GM12878 (cell line): ENCODE data around the gene PPP2R5C. TPM values are rescaled to one million over a fixed set of nuclear protein-coding genes. Genes with fewer than 3 reads are reported as not detected.

Experiments used
- ATAC-seq: fragments of 200-7000 bp; cut with Tn5 transposase; 3 replicates; pipeline ENCODE4 v1.9.1; 2020; ENCODE audit warnings: mild to moderate bottlenecking, moderate library complexity
- BruUV-seq: library from RNA; stranded (reverse); fragments of 400-500 nt; replicated peaks from 2 replicates; lab custom pipeline; 2021; lab: Mats Ljungman, UMichigan
- CTCF ChIA-PET: fragments of 300-600 bp; sonication (Branson Sonifier 250); formaldehyde crosslinking; extraction: SDS; loops from one replicate; lab custom pipeline; 2021; ENCODE audit warnings: inconsistent platforms; lab: Yijun Ruan, JAX
- POLR2A ChIA-PET: fragments of 350-600 bp; formaldehyde crosslinking; extraction: SDS; loops from one replicate; lab custom pipeline; 2021; ENCODE audit warnings: inconsistent platforms; lab: Charles Lee
- RAD21 ChIA-PET: fragments of 300-600 bp; sonication (Branson Sonifier 250); formaldehyde crosslinking; loops from one replicate; lab custom pipeline; 2023; ENCODE audit warnings: antibody characterized with exemption; ENCODE audit not compliant: unreplicated experiment; lab: Charles Lee
- SMC1A ChIA-PET: fragments of 300-600 bp; sonication (Branson Sonifier 250); formaldehyde crosslinking; loops from one replicate; lab custom pipeline; 2023; ENCODE audit not compliant: unreplicated experiment, uncharacterized antibody; lab: Charles Lee
- DNase-seq: peaks from one replicate; pipeline ENCODE4 v3.0.0-alpha.2; 2011; ENCODE audit warnings: low read depth, low spot score
- FAIRE-seq: peaks from 3 replicates; lab custom pipeline; 2011; peaks lifted over from hg19 to GRCh38; lab: Jason Lieb, UNC
- H2AFZ ChIP-seq: 2 replicates; pipeline ENCODE4 v1.6.0; 2011; ENCODE audit warnings: low read depth, low read length, control low read depth; ENCODE audit not compliant: control insufficient read depth
- H3K27ac ChIP-seq: 2 replicates; pipeline ENCODE4 v1.5.1; 2011; ENCODE audit warnings: control low read depth; ENCODE audit not compliant: control insufficient read depth, insufficient read depth
- H3K27me3 ChIP-seq, 2 experiments: replicated peaks in 1 of 2; 2 replicates each; pipeline versions ENCODE4 v1.6.0 to v1.6.1; 2011; ENCODE audit warnings: low read length in 1 of 2; ENCODE audit not compliant: control insufficient read depth in 2 of 2, insufficient read depth in 2 of 2
- H3K36me3 ChIP-seq, 2 experiments: 2 replicates each; pipeline ENCODE4 v1.5.1; 2011; ENCODE audit warnings: low read length in 1 of 2; ENCODE audit not compliant: control insufficient read depth in 2 of 2, insufficient read depth in 2 of 2
- H3K4me1 ChIP-seq: 2 replicates; pipeline ENCODE4 v1.6.1; 2011; ENCODE audit warnings: mild to moderate bottlenecking, low read length, moderate library complexity, mixed read lengths; ENCODE audit not compliant: control insufficient read depth, insufficient read depth
- H3K4me2 ChIP-seq: 2 replicates; pipeline ENCODE4 v1.6.0; 2011; ENCODE audit warnings: control low read depth; ENCODE audit not compliant: control insufficient read depth, insufficient read depth
- H3K4me3 ChIP-seq: fragments of 200-600 bp; sonication (generic); 2 replicates; pipeline ENCODE4 v1.5.1; 2016
- H3K79me2 ChIP-seq: 2 replicates; pipeline ENCODE4 v1.6.0; 2011; ENCODE audit warnings: low read length; ENCODE audit not compliant: control insufficient read depth, insufficient read depth
- H3K9ac ChIP-seq: 2 replicates; pipeline ENCODE4 v1.8.0; 2011; ENCODE audit warnings: low read length, control low read depth, mixed read lengths; ENCODE audit not compliant: control insufficient read depth, insufficient read depth
- H3K9me3 ChIP-seq: replicated peaks from 3 replicates; pipeline ENCODE4 v1.5.1; 2011; ENCODE audit warnings: mild to moderate bottlenecking, low read length; ENCODE audit not compliant: control insufficient read depth, insufficient read depth
- H4K20me1 ChIP-seq: 2 replicates; pipeline ENCODE4 v1.6.0; 2011; ENCODE audit not compliant: control insufficient read depth, insufficient read depth
- ASH2L ChIP-seq: fragments of 300-600, 200-600 bp; sonication (generic); IDR thresholded peaks from 2 replicates; pipeline ENCODE4 v1.6.1; 2017; ENCODE audit warnings: low read depth, mild to moderate bottlenecking, borderline replicate concordance
- ETV6 ChIP-seq, 2 experiments: fragments of 450-650 bp in 1 of 2; IDR thresholded peaks in 1 of 2; conservative IDR thresholded peaks in 1 of 2; 2 replicates each; pipeline ENCODE4 v1.6.1; 2014; ENCODE audit warnings: antibody characterized with exemption in 1 of 2, borderline replicate concordance in 1 of 2, low read depth in 1 of 2, mild to moderate bottlenecking in 1 of 2, moderate library complexity in 1 of 2
- MAX ChIP-seq: IDR thresholded peaks from 2 replicates; pipeline ENCODE4 v1.6.1; 2012; ENCODE audit warnings: low read depth, low read length, improper control_type of control experiment
- MTA2 ChIP-seq: fragments of 450-650 bp; IDR thresholded peaks from 2 replicates; pipeline ENCODE4 v1.6.1; 2016; ENCODE audit warnings: low read depth, mild to moderate bottlenecking, moderate library complexity
- RUNX3 ChIP-seq: IDR thresholded peaks from 2 replicates; pipeline ENCODE4 v1.6.1; 2012; ENCODE audit warnings: low read length, inconsistent platforms
- SIN3A ChIP-seq: IDR thresholded peaks from 2 replicates; pipeline ENCODE4 v1.6.1; 2012; ENCODE audit warnings: low read depth, low read length, improper control_type of control experiment
- SIX5 ChIP-seq: IDR thresholded peaks from 2 replicates; pipeline ENCODE4 v1.6.1; 2011; ENCODE audit warnings: mild to moderate bottlenecking, low read depth, low read length, moderate library complexity; ENCODE audit not compliant: severe bottlenecking
- TAF1 ChIP-seq: IDR thresholded peaks from 2 replicates; pipeline ENCODE4 v1.6.1; 2011; ENCODE audit warnings: mild to moderate bottlenecking, low read depth, low read length, borderline replicate concordance
- TARDBP ChIP-seq: IDR thresholded peaks from 2 replicates; pipeline ENCODE4 v1.6.1; 2016; ENCODE audit warnings: borderline replicate concordance
- WRNIP1 ChIP-seq: IDR thresholded peaks from 2 replicates; pipeline ENCODE4 v1.6.1; 2011; ENCODE audit warnings: low read depth, low read length, improper control_type of control experiment, borderline replicate concordance
- YY1 ChIP-seq: IDR thresholded peaks from 2 replicates; pipeline ENCODE4 v1.6.1; 2011; ENCODE audit warnings: low read depth, mild to moderate bottlenecking, low read length
- ZNF24 ChIP-seq: fragments of 450-650 bp; IDR thresholded peaks from 2 replicates; pipeline ENCODE4 v1.6.1; 2017; ENCODE audit warnings: antibody characterized with exemption, mild to moderate bottlenecking
- ZNF384 ChIP-seq: IDR thresholded peaks from 2 replicates; pipeline ENCODE4 v1.6.1; 2012; ENCODE audit warnings: low read depth, mild to moderate bottlenecking, low read length, improper control_type of control experiment, borderline replicate concordance
- ZNF622 ChIP-seq: fragments of 450-650 bp; IDR thresholded peaks from 2 replicates; pipeline ENCODE4 v1.6.1; 2017; ENCODE audit warnings: mild to moderate bottlenecking, inconsistent platforms
- WGBS: methylation state at CpG from one replicate; pipeline ENCODE4 v1.1.6; 2016; ENCODE audit warnings: low lambda C conversion rate; ENCODE audit not compliant: insufficient replicate concordance, insufficient coverage; ENCODE audit errors: missing lambda C conversion rate; 5-methylcytosine and 5-hydroxymethylcytosine counted together
- in situ Hi-C: fragments of 300-500 bp; cut with MboI; formaldehyde crosslinking; loops from 9 replicates; pipeline ENCODE4 v1.14.3; 2018; ENCODE audit warnings: mixed read lengths
- intact Hi-C: fragments of 100-400 bp; cut with micrococcal nuclease; formaldehyde crosslinking; loops from one replicate; pipeline ENCODE4 v1.14.2; 2022; ENCODE audit not compliant: unreplicated experiment
- polyA plus RNA-seq, 11 experiments: library from polyadenylated mRNA; depleted of rRNA in 4 of 11; unstranded in 6 of 11; stranded (reverse) in 5 of 11; fragments of >200 nt; fragmentation: Nextera tagmentation in 4 of 11; fragmentation: Illumina TruSeq in 1 of 11; extraction: Ambion mirVana in 4 of 11; extraction: Trizol in 1 of 11; gene quantifications; 1 replicate in 1 of 11; 2 replicates in 10 of 11; pipeline versions ENCODE4 v1.2.1 to v1.2.3, GENCODE V29; 2011 to 2016; ENCODE audit warnings: inconsistent platforms in 2 of 11, missing spikeins in 2 of 11, low read depth in 1 of 11
- total RNA-seq, 4 experiments: library from RNA; depleted of rRNA in 3 of 4; stranded (reverse); fragments of >200 nt in 3 of 4; fragmentation: Illumina TruSeq in 1 of 4; extraction: Trizol in 1 of 4; gene quantifications; 2 replicates each; pipeline versions ENCODE4 v1.2.1 to v1.2.3, GENCODE V29; 2013 to 2021

The PPP2R5C gene
- total and polyA plus RNA-seq, 10 of the 15 experiments (the other 5 are each of a cell fraction or from before 2014, with no cell fraction given) = 106 to 199 (median 144) TPM

GRCh38 chr14:101859958-101860357 is 98.4 kb downstream of the PPP2R5C start (continued):
- TF ChIP-seq ETV6 (conservative IDR thresholded peaks at IDR 0.05 in 1 of 2, IDR thresholded peaks at IDR 0.05 in 1 of 2; ENCODE audit: borderline replicate concordance in 1 of 2, low read depth in 1 of 2) = no peak
- no peak for TF ChIP-seq ZNF24
- no peak for TF ChIP-seq SIN3A
- no peak for TF ChIP-seq TARDBP
- no peak for TF ChIP-seq SIX5
- TF ChIP-seq MTA2 = no peak
- TF ChIP-seq ZNF622 = no peak
- TF ChIP-seq RUNX3 = no peak
- no peak for TF ChIP-seq MAX
- no peak for TF ChIP-seq TAF1
- no peak for TF ChIP-seq YY1

DNA sequence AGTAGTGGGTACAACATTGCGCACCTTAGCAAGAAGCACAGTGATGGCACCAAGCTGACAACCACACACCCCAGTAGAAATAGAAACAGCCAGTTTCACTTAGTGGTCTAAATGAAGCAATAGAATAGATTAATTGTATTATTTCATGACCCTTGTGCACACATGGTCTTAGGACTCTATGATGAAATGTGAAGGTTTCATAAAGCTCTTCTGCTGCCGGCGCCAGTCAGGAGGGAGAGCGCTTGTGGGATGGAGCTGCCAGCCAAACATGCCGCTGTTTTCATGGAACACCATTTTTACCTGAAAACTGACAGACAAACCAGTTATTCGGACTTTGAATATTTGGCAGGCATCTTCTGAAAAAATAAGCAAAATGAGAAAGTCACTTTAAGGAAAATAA is 100.0 kb downstream of the PPP2R5C start:
- Histone ChIP-seq H3K79me2 (peaks cover 14% of the 10 kb centered on the region), H3K4me3 (no peak overlapping the region), H3K4me1 (peaks cover 10% of the 10 kb centered on the region), H3K4me2 (no peak overlapping the region), H3K9me3 (no peaks in the 10 kb centered on the region), H3K27ac (no peak overlapping the region), H3K36me3 (peaks cover 7 to 12% of the 10 kb centered on the region in 2 experiments), H4K20me1 (no peaks in the 10 kb centered on the region), H2AFZ (no peak overlapping the region), H3K27me3 (no peaks in the 10 kb centered on the region), H3K9ac (no peak overlapping the region)
- over 99% methylated on average over 6 of the region's 6 CpGs for WGBS
- ChIA-PET RAD21 (interaction anchor here (0.6 to 1.3 kb wide), 2 partner anchors 18 to 97 kb away, joined by 3 to 5 read pairs; no protein-coding TSS in a partner anchor), POLR2A (interaction anchor here (0.6 to 1.5 kb wide), 3 partner anchors 10 to 14 kb away, joined by 3 to 5 read pairs (median 4); no protein-coding TSS in a partner anchor), SMC1A (interaction anchor here (0.8 to 2.0 kb wide), 4 partner anchors 12 to 90 kb away, joined by 3 to 11 read pairs (median 4); no protein-coding TSS in a partner anchor), CTCF (interaction anchor here (1.0 kb wide), 1 partner anchor 18 kb away, joined by 3 read pairs; no protein-coding TSS in a partner anchor)
- no peak for TF ChIP-seq ZNF384
- no peak for TF ChIP-seq WRNIP1
- TF ChIP-seq ASH2L = no peak
- ATAC-seq (no peak), DNase-seq (no peak), FAIRE-seq (no peak)
- intact Hi-C loops = no loop called here
- no TSS peak for BruUV-seq
- in situ Hi-C loops = no loop called here
